GM12875 (cell line): ENCODE measurements around the gene NAIF1.
"Not testable (repeated sequence)": the region's sequence is repeated elsewhere in the genome, so short reads cannot be mapped to it uniquely, and the experiment has no call there.

Experiments used
- H3K4me3 ChIP-seq: one replicate; pipeline ENCODE4 v1.5.1; 2011; ENCODE audit warnings: low read depth, low read length, control low read depth
- TF ChIP-seq, protein P1 (sequence below): IDR thresholded peaks from 2 replicates; pipeline ENCODE4 v1.5.1; 2011; ENCODE audit warnings: low read depth, mild to moderate bottlenecking, control low read depth, inconsistent platforms, low read length, moderate library complexity, borderline replicate concordance; ENCODE audit not compliant: insufficient read depth

NAIF1 gene

GRCh38 chr9:128026255-128026772 lies 40.8 kb downstream of the NAIF1 start:
- no peak overlapping the region for H3K4me3 ChIP-seq
- TF ChIP-seq, protein P1, sequence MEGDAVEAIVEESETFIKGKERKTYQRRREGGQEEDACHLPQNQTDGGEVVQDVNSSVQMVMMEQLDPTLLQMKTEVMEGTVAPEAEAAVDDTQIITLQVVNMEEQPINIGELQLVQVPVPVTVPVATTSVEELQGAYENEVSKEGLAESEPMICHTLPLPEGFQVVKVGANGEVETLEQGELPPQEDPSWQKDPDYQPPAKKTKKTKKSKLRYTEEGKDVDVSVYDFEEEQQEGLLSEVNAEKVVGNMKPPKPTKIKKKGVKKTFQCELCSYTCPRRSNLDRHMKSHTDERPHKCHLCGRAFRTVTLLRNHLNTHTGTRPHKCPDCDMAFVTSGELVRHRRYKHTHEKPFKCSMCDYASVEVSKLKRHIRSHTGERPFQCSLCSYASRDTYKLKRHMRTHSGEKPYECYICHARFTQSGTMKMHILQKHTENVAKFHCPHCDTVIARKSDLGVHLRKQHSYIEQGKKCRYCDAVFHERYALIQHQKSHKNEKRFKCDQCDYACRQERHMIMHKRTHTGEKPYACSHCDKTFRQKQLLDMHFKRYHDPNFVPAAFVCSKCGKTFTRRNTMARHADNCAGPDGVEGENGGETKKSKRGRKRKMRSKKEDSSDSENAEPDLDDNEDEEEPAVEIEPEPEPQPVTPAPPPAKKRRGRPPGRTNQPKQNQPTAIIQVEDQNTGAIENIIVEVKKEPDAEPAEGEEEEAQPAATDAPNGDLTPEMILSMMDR = no peak

- H3K4me3 ChIP-seq = no peak overlapping the region
- TF ChIP-seq, protein P1 = no peak
These were observed 41.4 kb downstream of the NAIF1 start for GRCh38 chr9:128025736-128026135.

DNA sequence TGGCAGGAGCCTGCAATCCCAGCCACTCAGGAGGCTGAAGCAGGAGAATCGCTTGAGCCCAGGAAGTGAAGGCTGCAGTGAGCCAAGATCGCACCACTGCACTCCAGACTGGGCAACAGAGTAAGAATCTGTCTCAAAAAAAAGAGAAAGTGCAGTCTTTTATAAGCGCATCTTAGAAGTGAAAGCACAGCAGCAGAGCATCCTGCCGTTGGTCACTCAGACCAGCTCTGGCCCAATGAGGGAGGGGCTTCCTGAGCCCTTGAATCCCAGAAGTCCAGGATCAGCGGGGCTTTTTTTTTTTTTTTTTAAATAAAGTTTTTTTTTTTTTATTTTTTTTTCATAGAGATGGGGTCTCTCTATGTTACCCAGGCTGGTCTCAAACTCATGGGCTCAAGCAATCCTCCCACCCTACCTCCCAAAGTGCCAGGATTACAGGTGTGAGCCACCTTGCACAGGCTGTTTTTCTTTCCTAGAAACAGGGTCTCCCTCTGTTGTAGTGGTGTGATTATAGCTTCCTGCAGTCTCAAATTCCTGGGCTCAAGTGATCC lies 42.3 kb downstream of the NAIF1 start:
- TF ChIP-seq, protein P1 = no peak
- no peak overlapping the region for H3K4me3 ChIP-seq

DNA sequence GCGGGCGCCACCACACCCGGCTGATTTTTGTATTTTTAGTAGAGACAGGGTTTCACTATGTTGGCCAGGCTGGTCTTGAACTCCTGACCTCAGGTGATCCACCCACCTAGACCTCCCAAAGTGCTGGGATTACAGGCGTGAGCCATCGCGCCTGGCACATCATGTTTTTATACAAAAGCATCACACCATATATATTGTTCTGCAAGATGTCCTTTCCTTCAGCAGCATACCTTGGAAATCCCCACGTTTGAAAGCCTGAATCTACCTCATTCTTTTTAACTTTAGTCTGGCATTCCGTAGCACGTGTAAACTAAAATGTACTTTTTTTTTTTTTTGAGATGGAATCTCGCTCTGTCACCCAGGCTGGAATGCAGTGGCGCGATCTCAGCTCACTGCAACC lies 43.4 kb downstream of the NAIF1 start:
- not testable (repeated sequence) for H3K4me3 ChIP-seq

GRCh38 chr9:128022886-128023285 lies 44.2 kb downstream of the NAIF1 start:
- TF ChIP-seq, protein P1 = no peak
- no peak overlapping the region for H3K4me3 ChIP-seq

DNA sequence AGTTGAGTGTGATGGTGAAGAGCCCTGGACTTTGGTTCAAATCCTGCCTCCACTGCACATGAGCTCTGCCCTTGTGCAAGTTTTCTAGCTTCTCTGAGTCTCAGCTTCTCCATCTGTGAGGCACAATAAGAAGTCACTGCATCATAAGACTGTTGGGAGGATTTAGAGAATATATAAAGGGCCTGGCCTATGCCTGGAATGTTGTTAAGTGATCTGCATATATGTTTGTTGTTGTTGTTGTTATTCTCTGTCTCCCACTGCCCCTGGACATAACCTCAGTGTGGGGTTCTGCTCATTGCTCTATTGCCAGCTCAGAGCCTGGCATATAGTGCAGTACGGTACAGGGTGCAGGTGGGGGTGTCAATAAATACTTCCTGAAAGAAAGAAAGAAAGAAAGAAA lies 46.0 kb downstream of the NAIF1 start:
- no peak overlapping the region for H3K4me3 ChIP-seq
- TF ChIP-seq, protein P1 = no peak

GRCh38 chr9:128020692-128021091 lies 46.4 kb downstream of the NAIF1 start:
- TF ChIP-seq, protein P1 = 0 out of 2 replicates have a peak, but pooled peaks have one; percentile 32
- no peak overlapping the region for H3K4me3 ChIP-seq
